Thymus (tissue), 11 donors: Measurements from ENCODE around the gene RFC1. TPM values are rescaled to one million over a fixed set of nuclear protein-coding genes. Genes with fewer than 3 reads are reported as not detected.
"Not testable (repeated sequence)": the region's sequence is repeated elsewhere in the genome, so short reads cannot be mapped to it uniquely, and the experiment has no call there.

Experiments
- DNase-seq, 9 donors: peaks; one replicate each; pipeline ENCODE4 v3.0.0-alpha.2; 2013; ENCODE audit warnings: low spot score in 9 of 9, low read depth in 6 of 9, missing footprints in 1 of 9
- H3K27ac ChIP-seq, 2 donors: one replicate each; pipeline ENCODE4 v1.5.1; 2013; ENCODE audit warnings: control low read depth in 1 of 2, low read depth in 1 of 2, low read length in 1 of 2, mild to moderate bottlenecking in 1 of 2, moderate library complexity in 1 of 2
- H3K27me3 ChIP-seq, 2 donors: one replicate each; pipeline ENCODE4 v1.5.1; 2013; ENCODE audit warnings: low read length in 1 of 2; ENCODE audit not compliant: control insufficient read depth in 2 of 2, insufficient read depth in 1 of 2
- H3K36me3 ChIP-seq, 2 donors: one replicate each; pipeline ENCODE4 v1.5.1; 2013; ENCODE audit warnings: low read length in 1 of 2, mild to moderate bottlenecking in 1 of 2, moderate library complexity in 1 of 2; ENCODE audit not compliant: control insufficient read depth in 2 of 2, insufficient read depth in 2 of 2
- H3K4me1 ChIP-seq, 2 donors: one replicate each; pipeline ENCODE4 v1.5.1; 2013; ENCODE audit warnings: low read length in 2 of 2; ENCODE audit not compliant: control insufficient read depth in 2 of 2, insufficient read depth in 2 of 2
- H3K4me3 ChIP-seq, 2 donors: one replicate each; pipeline ENCODE4 v1.5.1; 2013; ENCODE audit warnings: low read length in 2 of 2, control low read depth in 1 of 2, mild to moderate bottlenecking in 1 of 2
- H3K9me3 ChIP-seq, 2 donors: one replicate each; pipeline ENCODE4 v1.5.1; 2013; ENCODE audit warnings: low read length in 1 of 2, mild to moderate bottlenecking in 1 of 2; ENCODE audit not compliant: control insufficient read depth in 2 of 2, insufficient read depth in 1 of 2
- WGBS: extraction: QIAGEN DNeasy Blood & Tissue Kit; methylation state at CpG from one replicate; pipeline ENCODE4 v1.1.7; 2013; 5-methylcytosine and 5-hydroxymethylcytosine counted together
- polyA plus RNA-seq: library from polyadenylated mRNA; stranded (reverse); fragments of 200-250 nt; gene quantifications from one replicate; pipeline ENCODE4 v1.2.3, GENCODE V29; 2013
- total RNA-seq: library from RNA; stranded (reverse); fragments of 120-200 nt; gene quantifications from one replicate; pipeline ENCODE4 v1.2.4, GENCODE V29; 2013
- donor health status: healthy.

The RFC1 gene
- total and polyA plus RNA-seq, 2 donors: 17.0 to 60.7 TPM

- 88% methylated on average over 6 of the region's 6 CpGs for WGBS
- no peak for DNase-seq
- no peak overlapping the region for H3K27ac ChIP-seq
- no peaks in the 10 kb centered on the region for H3K36me3 ChIP-seq
- H3K4me3 ChIP-seq: no peak overlapping the region
- H3K27me3 ChIP-seq: no peaks in the 10 kb centered on the region
- H3K9me3 ChIP-seq: no peaks in the 10 kb centered on the region
- no peaks in the 10 kb centered on the region for H3K4me1 ChIP-seq
Observed at GRCh38 chr4:39390603-39391002, 24.4 kb upstream of the RFC1 start.

- Histone ChIP-seq H3K9me3 (no peaks in the 10 kb centered on the region), H3K4me3 (no peak overlapping the region), H3K27ac (no peak overlapping the region), H3K36me3 (no peaks in the 10 kb centered on the region), H3K4me1 (no peaks in the 10 kb centered on the region), H3K27me3 (no peaks in the 10 kb centered on the region)
- no peak for DNase-seq
- 97% methylated on average over 11 of the region's 11 CpGs for WGBS
Observed at GRCh38 chr4:39384563-39384962, 18.4 kb upstream of the RFC1 start.

GRCh38 chr4:39383690-39384089 is 17.5 kb upstream of the RFC1 start:
- H3K9me3 ChIP-seq: peaks cover 0 to under 1% of the 10 kb centered on the region in 2 donors
- no peaks in the 10 kb centered on the region for H3K4me1 ChIP-seq
- H3K36me3 ChIP-seq: no peaks in the 10 kb centered on the region
- no peak overlapping the region for H3K4me3 ChIP-seq
- H3K27me3 ChIP-seq: no peaks in the 10 kb centered on the region
- H3K27ac ChIP-seq: no peak overlapping the region
- 98% methylated on average over 1 of the region's 1 CpG for WGBS
- no peak for DNase-seq

- DNase-seq: no peak
- H3K4me1 ChIP-seq: no peaks in the 10 kb centered on the region
- WGBS: 97% methylated on average over 4 of the region's 4 CpGs
Observed at GRCh38 chr4:39375478-39375877, 9.3 kb upstream of the RFC1 start.

GRCh38 chr4:39371209-39371608 is 5.0 kb upstream of the RFC1 start:
- not testable (repeated sequence) for H3K27ac ChIP-seq, H3K9me3 ChIP-seq, DNase-seq, H3K4me3 ChIP-seq, H3K27me3 ChIP-seq, H3K36me3 ChIP-seq, H3K4me1 ChIP-seq
- WGBS: 94% methylated on average over 6 of the region's 6 CpGs

More at GRCh38 chr4:39375478-39375877, 9.3 kb upstream of the RFC1 start:
- Histone ChIP-seq H3K36me3 (no peaks in the 10 kb centered on the region), H3K27ac (no peak overlapping the region), H3K27me3 (no peaks in the 10 kb centered on the region), H3K4me3 (no peak overlapping the region), H3K9me3 (peaks cover 1 to 12% of the 10 kb centered on the region in 2 donors)

- H3K36me3 ChIP-seq: no peaks in the 10 kb centered on the region
- H3K4me1 ChIP-seq: peaks cover 2 to 10% of the 10 kb centered on the region in 2 donors
- peaks cover 1 to 12% of the 10 kb centered on the region in 2 donors for H3K9me3 ChIP-seq
- DNase-seq: no peak
- no peak overlapping the region for H3K4me3 ChIP-seq
- no peak overlapping the region for H3K27ac ChIP-seq
- no peaks in the 10 kb centered on the region for H3K27me3 ChIP-seq
- 31% methylated on average over 4 of the region's 4 CpGs for WGBS
Observed at GRCh38 chr4:39369301-39369700, 3.1 kb upstream of the RFC1 start.

- peaks cover 1 to 12% of the 10 kb centered on the region in 2 donors for H3K9me3 ChIP-seq
- H3K4me1 ChIP-seq: peaks cover 5 to 15% of the 10 kb centered on the region in 2 donors
- no peak overlapping the region for H3K27ac ChIP-seq
- no peaks in the 10 kb centered on the region for H3K27me3 ChIP-seq
- WGBS: 98% methylated on average over 6 of the region's 6 CpGs
- H3K4me3 ChIP-seq: no peak overlapping the region
- no peaks in the 10 kb centered on the region for H3K36me3 ChIP-seq
- DNase-seq: no peak
Observed at GRCh38 chr4:39367166-39367565, 1.0 kb upstream of the RFC1 start.

- Histone ChIP-seq H3K27ac (peak overlapping the region in 1 of 2 donors; percentile 78), H3K9me3 (peaks cover 0 to 3% of the 10 kb centered on the region in 2 donors)
Observed at GRCh38 chr4:39365360-39365759, 802 bp downstream of the RFC1 start.

GRCh38 chr4:39363773-39364393 is 2.3 kb downstream of the RFC1 start:
- H3K4me1 ChIP-seq: peaks cover 5 to 15% of the 10 kb centered on the region in 2 donors

More at GRCh38 chr4:39365360-39365759, 802 bp downstream of the RFC1 start:
- peaks cover 0 to 2% of the 10 kb centered on the region in 2 donors for H3K36me3 ChIP-seq
- no peaks in the 10 kb centered on the region for H3K27me3 ChIP-seq
- 12% methylated on average over 7 of the region's 7 CpGs for WGBS
- peak overlapping the region; percentile 88 for H3K4me3 ChIP-seq
- DNase-seq: peak in 1 of 9 donors; percentile 2
- H3K4me1 ChIP-seq: peaks cover 5 to 15% of the 10 kb centered on the region in 2 donors

More at GRCh38 chr4:39363773-39364393, 2.3 kb downstream of the RFC1 start:
- 92% methylated on average over 4 of the region's 4 CpGs for WGBS
- Histone ChIP-seq H3K9me3 (peaks cover 0 to 3% of the 10 kb centered on the region in 2 donors), H3K27ac (no peak overlapping the region), H3K27me3 (no peaks in the 10 kb centered on the region), H3K4me3 (no peak overlapping the region), H3K36me3 (peaks cover 0 to 2% of the 10 kb centered on the region in 2 donors)
- no peak for DNase-seq
